K562 (cell line): ENCODE measurements around the gene BID. TPM values are rescaled to one million over a fixed set of nuclear protein-coding genes. Genes with fewer than 3 reads are reported as not detected.
A peak's percentile ranks its signal among the peaks of the same experiment; 100 is the strongest.

Experiments
- ATAC-seq: fragments of 200-7000 bp; cut with Tn5 transposase; 3 replicates; pipeline ENCODE4 v1.9.1; 2020; ENCODE audit warnings: moderate library complexity
- BruUV-seq: library from RNA; stranded (reverse); fragments of 400-500 nt; replicated peaks from 2 replicates; lab custom pipeline; 2021; lab: Mats Ljungman, UMichigan
- CTCF ChIA-PET: fragments of 300-600 bp; formaldehyde crosslinking; extraction: SDS; loops from one replicate; lab custom pipeline; 2021; ENCODE audit warnings: low intra/inter-chr PET ratio; lab: Yijun Ruan, JAX
- POLR2A ChIA-PET: fragments of 300-600, 350-650 bp; sonication (Branson Sonifier 250); formaldehyde crosslinking; extraction: SDS; loops from one replicate; lab custom pipeline; 2021; ENCODE audit warnings: antibody characterized with exemption, inconsistent platforms; lab: Yijun Ruan, JAX
- DNase-seq, 4 experiments: peaks; one replicate each; pipeline versions ENCODE4 v3.0.0 to v3.0.0-alpha.2; 2011 to 2018; ENCODE audit warnings: low spot score in 3 of 4, mixed read lengths in 3 of 4; ENCODE audit errors: extremely low read depth in 1 of 4
- FAIRE-seq: peaks from 2 replicates; lab custom pipeline; 2011; peaks lifted over from hg19 to GRCh38; lab: Jason Lieb, UNC
- H2AFZ ChIP-seq: 2 replicates; pipeline ENCODE4 v1.6.0; 2011; ENCODE audit warnings: low read depth, low read length, control low read depth, inconsistent platforms
- H3K27ac ChIP-seq: fragments of 200-600 bp; 3 replicates; pipeline ENCODE4 v1.8.0; 2011; ENCODE audit warnings: low read depth, mild to moderate bottlenecking, control low read depth, inconsistent platforms, low read length, moderate library complexity, mixed read lengths; ENCODE audit errors: extremely low read depth
- H3K27me3 ChIP-seq, 2 experiments: fragments of 300-600 bp in 1 of 2; 2 replicates in 1 of 2; 3 replicates in 1 of 2; pipeline versions ENCODE4 v1.6.0 to v1.8.0; 2011; ENCODE audit warnings: inconsistent platforms in 2 of 2, low read length in 2 of 2, mild to moderate bottlenecking in 1 of 2, mixed read lengths in 1 of 2, moderate library complexity in 1 of 2; ENCODE audit not compliant: control insufficient read depth in 2 of 2, insufficient read depth in 2 of 2
- H3K36me3 ChIP-seq: fragments of 300-600 bp; 3 replicates; pipeline ENCODE4 v1.8.0; 2011; ENCODE audit warnings: mild to moderate bottlenecking, low read length, inconsistent platforms; ENCODE audit not compliant: control insufficient read depth, insufficient read depth
- H3K4me1 ChIP-seq, 2 experiments: fragments of 200-600 bp in 1 of 2; replicated peaks in 1 of 2; 2 replicates in 1 of 2; 3 replicates in 1 of 2; pipeline versions ENCODE4 v1.5.1 to v1.8.0; 2011; ENCODE audit warnings: inconsistent platforms in 2 of 2, low read length in 2 of 2, mild to moderate bottlenecking in 1 of 2, mixed read lengths in 1 of 2, moderate library complexity in 1 of 2; ENCODE audit not compliant: control insufficient read depth in 2 of 2, insufficient read depth in 2 of 2
- H3K4me2 ChIP-seq: 2 replicates; pipeline ENCODE4 v1.6.1; 2011; ENCODE audit warnings: low read length, control low read depth, inconsistent platforms, mixed read lengths; ENCODE audit not compliant: insufficient read depth
- H3K4me3 ChIP-seq: fragments of 200-600 bp; sonication (generic), shearing (Covaris generic); 2 replicates; pipeline ENCODE4 v1.5.1; 2016; ENCODE audit warnings: control low read depth, inconsistent platforms
- H3K79me2 ChIP-seq: fragments of 200-600 bp; 3 replicates; pipeline ENCODE4 v1.8.0; 2011; ENCODE audit warnings: low read length, inconsistent platforms; ENCODE audit not compliant: control insufficient read depth, insufficient read depth
- H3K9ac ChIP-seq, 2 experiments: 2 replicates each; pipeline versions ENCODE4 v1.6.0 to v1.6.1; 2011; ENCODE audit warnings: low read depth in 2 of 2, low read length in 2 of 2, control low read depth in 1 of 2, inconsistent platforms in 1 of 2, mild to moderate bottlenecking in 1 of 2, mixed read lengths in 1 of 2; ENCODE audit not compliant: insufficient read depth in 1 of 2
- H3K9me1 ChIP-seq: one replicate; pipeline ENCODE4 v1.6.0; 2011; ENCODE audit warnings: inconsistent platforms, mild to moderate bottlenecking, low read length, moderate library complexity; ENCODE audit not compliant: control insufficient read depth, insufficient read depth
- H3K9me3 ChIP-seq: replicated peaks from 2 replicates; pipeline ENCODE4 v1.5.1; 2011; ENCODE audit warnings: low read depth, low read length, inconsistent platforms; ENCODE audit not compliant: control insufficient read depth, insufficient read depth
- H4K20me1 ChIP-seq: replicated peaks from 2 replicates; pipeline ENCODE4 v1.6.1; 2011; ENCODE audit warnings: low read length, inconsistent platforms, mixed read lengths; ENCODE audit not compliant: control insufficient read depth, insufficient read depth
- CEBPB ChIP-seq: fragments of 450-650 bp; IDR thresholded peaks from 2 replicates; pipeline ENCODE4 v1.6.1; 2016; ENCODE audit warnings: missing genetic modification characterization, missing compliant biosample characterization
- CEBPG ChIP-seq, 3 experiments: fragments of 200-800 bp in 1 of 3; sonication (Bioruptor generic) in 1 of 3; sonication (generic) in 1 of 3; formaldehyde crosslinking in 1 of 3; IDR thresholded peaks in 2 of 3; conservative IDR thresholded peaks in 1 of 3; 2 replicates each; pipeline versions ENCODE4 v1.6.1 to v1.8.0; 2016 to 2022; ENCODE audit warnings: missing compliant biosample characterization in 2 of 3, missing genetic modification characterization in 2 of 3, mild to moderate bottlenecking in 1 of 3, missing genetic modification reagents in 1 of 3
- CREB5 ChIP-seq: fragments of 250-450 bp; sonication (Bioruptor Pico); IDR thresholded peaks from 2 replicates; pipeline ENCODE4 v1.5.0; 2020; ENCODE audit warnings: mild to moderate bottlenecking
- RBBP5 ChIP-seq: fragments of 200-600 bp; sonication (generic); IDR thresholded peaks from 2 replicates; pipeline ENCODE4 v1.6.1; 2012; ENCODE audit warnings: borderline replicate concordance, mild to moderate bottlenecking, low read length, control low read depth, inconsistent platforms; ENCODE audit not compliant: insufficient read depth, poor library complexity, severe bottlenecking
- ZNF354B ChIP-seq: fragments of 250-450 bp; sonication (Bioruptor Pico); IDR thresholded peaks from 2 replicates; pipeline ENCODE4 v1.4.0; 2020
- WGBS: fragments of 100-300 bp; shearing (Covaris generic); methylation state at CpG from one replicate; pipeline ENCODE4 v1.1.6; 2016; ENCODE audit warnings: low coverage, mixed read lengths; ENCODE audit not compliant: insufficient coverage; ENCODE audit errors: missing lambda C conversion rate; 5-methylcytosine and 5-hydroxymethylcytosine counted together
- in situ Hi-C: fragments of 300-500 bp; cut with MboI; formaldehyde crosslinking; loops from 4 replicates; pipeline ENCODE4 v1.15.0; 2018; ENCODE audit warnings: inconsistent platforms, mixed read lengths
- intact Hi-C: fragments of 100-400 bp; cut with micrococcal nuclease; formaldehyde crosslinking; loops from 2 replicates; pipeline ENCODE4 v1.14.2; 2022
- polyA plus RNA-seq, 8 experiments: library from polyadenylated mRNA; depleted of rRNA in 4 of 8; stranded (reverse) in 5 of 8; unstranded in 3 of 8; fragments of >200 nt; fragmentation: Nextera tagmentation in 2 of 8; fragmentation: Illumina TruSeq in 1 of 8; extraction: Ambion mirVana in 2 of 8; extraction: Trizol in 1 of 8; gene quantifications; 2 replicates each; pipeline versions ENCODE4 v1.2.1 to v1.2.3, GENCODE V29; 2011 to 2014; ENCODE audit warnings: inconsistent platforms in 1 of 8, missing spikeins in 1 of 8
- total RNA-seq, 7 experiments: library from RNA; depleted of rRNA in 6 of 7; stranded (reverse); fragments of >200 nt in 6 of 7; fragmentation: Illumina TruSeq in 2 of 7; extraction: Trizol in 2 of 7; gene quantifications; 2 replicates each; pipeline versions ENCODE4 v1.2.1 to v1.2.3, GENCODE V29; 2011 to 2021; ENCODE audit warnings: low replicate concordance in 1 of 7

Gene BID
- total and polyA plus RNA-seq, 9 of the 15 experiments (the other 6 are each of a cell fraction or from before 2014, with no cell fraction given) = 5.2 to 209 (median 63.7) TPM

GRCh38 chr22:17719911-17720310 lies 54.4 kb downstream of the BID start:
- in situ Hi-C loops = no loop called here
- H3K4me1 ChIP-seq = 0 out of 5 replicates have a peak, but pooled peaks cover 0 to 3% of the 10 kb centered on the region in 2 experiments
- H3K27me3 ChIP-seq = no peaks in the 10 kb centered on the region
- DNase-seq (no peak), ATAC-seq (no peak), FAIRE-seq (no peak)
- ChIA-PET CTCF (no interaction called here), POLR2A (no interaction called here)
- intact Hi-C loops = loop anchor here (5.0 kb wide), 1 partner anchor 158 kb away; the partner anchor contains the start of gene SLC25A18
- H3K36me3 ChIP-seq = 0 out of 3 replicates have a peak, but pooled peaks cover 3% of the 10 kb centered on the region
- no peaks in the 10 kb centered on the region for H4K20me1 ChIP-seq
- H3K4me2 ChIP-seq = no peak overlapping the region
- no peak overlapping the region for H3K9ac ChIP-seq
- H3K79me2 ChIP-seq = no peaks in the 10 kb centered on the region
- no peak overlapping the region for H3K4me3 ChIP-seq
- peak; percentile 74 for TF ChIP-seq CEBPB (tag)
- no peak for TF ChIP-seq CEBPG (CRISPR knock-in tag; IDR thresholded peaks at IDR 0.05)
- TF ChIP-seq CEBPG (tag; conservative IDR thresholded peaks at IDR 0.05 in 1 of 2, IDR thresholded peaks at IDR 0.05 in 1 of 2) = peak; percentile 33 to 70; a peak in 2 of 4 replicates
- no peak for TF ChIP-seq CREB5 (CRISPR knock-in tag)
- TF ChIP-seq RBBP5 = no peak
- no peak for TF ChIP-seq ZNF354B (CRISPR knock-in tag)
- H3K9me1 ChIP-seq = no peaks in the 10 kb centered on the region
- BruUV-seq = no TSS peak
- 88% methylated on average over 5 of the region's 5 CpGs for WGBS
- H2AFZ ChIP-seq = no peak overlapping the region
- H3K9me3 ChIP-seq = no peaks in the 10 kb centered on the region
- no peak overlapping the region for H3K27ac ChIP-seq
